LNCaP clone FGC (cell line): Measurements from ENCODE around the gene FIBCD1.

Source experiments
- DNase-seq: peaks from one replicate; pipeline ENCODE4 v3.0.0-alpha.2; 2011; ENCODE audit warnings: low read depth
- H3K4me3 ChIP-seq: 2 replicates; pipeline ENCODE4 v1.5.1; 2011; ENCODE audit warnings: mild to moderate bottlenecking, low read depth, low read length, control low read depth
- TF ChIP-seq, protein P1 (sequence below): IDR thresholded peaks from 2 replicates; pipeline ENCODE4 v1.5.1; 2012; ENCODE audit warnings: mild to moderate bottlenecking; ENCODE audit not compliant: control insufficient read depth, insufficient read depth; ENCODE audit errors: extremely low read depth

Gene FIBCD1

DNA sequence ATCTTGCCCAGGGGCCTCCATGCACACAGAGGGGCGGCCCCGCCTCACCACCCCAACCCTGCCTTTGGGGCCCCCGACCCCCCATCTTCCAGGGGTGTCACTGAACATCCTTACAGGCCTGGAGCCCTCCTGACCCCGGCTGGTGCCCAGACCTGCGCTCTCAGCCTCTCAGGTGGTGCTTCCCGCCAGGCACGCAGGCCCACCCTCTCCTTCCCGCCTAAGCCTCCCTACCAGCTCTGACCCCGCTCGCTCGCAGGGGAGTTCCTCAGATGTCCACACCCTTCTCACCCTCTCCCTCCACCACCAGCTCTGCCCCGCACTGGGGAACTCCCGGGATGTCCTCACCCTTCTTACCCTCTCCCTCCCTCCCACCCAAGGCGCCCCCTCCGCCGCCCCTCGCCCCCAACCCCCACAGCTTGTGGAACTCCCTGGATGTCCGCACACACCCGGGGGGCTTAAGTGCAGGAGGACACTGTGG, 30.1 kb downstream of the FIBCD1 start:
- H3K4me3 ChIP-seq = no peak overlapping the region
- no peak for DNase-seq
- TF ChIP-seq, protein P1, sequence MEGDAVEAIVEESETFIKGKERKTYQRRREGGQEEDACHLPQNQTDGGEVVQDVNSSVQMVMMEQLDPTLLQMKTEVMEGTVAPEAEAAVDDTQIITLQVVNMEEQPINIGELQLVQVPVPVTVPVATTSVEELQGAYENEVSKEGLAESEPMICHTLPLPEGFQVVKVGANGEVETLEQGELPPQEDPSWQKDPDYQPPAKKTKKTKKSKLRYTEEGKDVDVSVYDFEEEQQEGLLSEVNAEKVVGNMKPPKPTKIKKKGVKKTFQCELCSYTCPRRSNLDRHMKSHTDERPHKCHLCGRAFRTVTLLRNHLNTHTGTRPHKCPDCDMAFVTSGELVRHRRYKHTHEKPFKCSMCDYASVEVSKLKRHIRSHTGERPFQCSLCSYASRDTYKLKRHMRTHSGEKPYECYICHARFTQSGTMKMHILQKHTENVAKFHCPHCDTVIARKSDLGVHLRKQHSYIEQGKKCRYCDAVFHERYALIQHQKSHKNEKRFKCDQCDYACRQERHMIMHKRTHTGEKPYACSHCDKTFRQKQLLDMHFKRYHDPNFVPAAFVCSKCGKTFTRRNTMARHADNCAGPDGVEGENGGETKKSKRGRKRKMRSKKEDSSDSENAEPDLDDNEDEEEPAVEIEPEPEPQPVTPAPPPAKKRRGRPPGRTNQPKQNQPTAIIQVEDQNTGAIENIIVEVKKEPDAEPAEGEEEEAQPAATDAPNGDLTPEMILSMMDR = no peak

DNA sequence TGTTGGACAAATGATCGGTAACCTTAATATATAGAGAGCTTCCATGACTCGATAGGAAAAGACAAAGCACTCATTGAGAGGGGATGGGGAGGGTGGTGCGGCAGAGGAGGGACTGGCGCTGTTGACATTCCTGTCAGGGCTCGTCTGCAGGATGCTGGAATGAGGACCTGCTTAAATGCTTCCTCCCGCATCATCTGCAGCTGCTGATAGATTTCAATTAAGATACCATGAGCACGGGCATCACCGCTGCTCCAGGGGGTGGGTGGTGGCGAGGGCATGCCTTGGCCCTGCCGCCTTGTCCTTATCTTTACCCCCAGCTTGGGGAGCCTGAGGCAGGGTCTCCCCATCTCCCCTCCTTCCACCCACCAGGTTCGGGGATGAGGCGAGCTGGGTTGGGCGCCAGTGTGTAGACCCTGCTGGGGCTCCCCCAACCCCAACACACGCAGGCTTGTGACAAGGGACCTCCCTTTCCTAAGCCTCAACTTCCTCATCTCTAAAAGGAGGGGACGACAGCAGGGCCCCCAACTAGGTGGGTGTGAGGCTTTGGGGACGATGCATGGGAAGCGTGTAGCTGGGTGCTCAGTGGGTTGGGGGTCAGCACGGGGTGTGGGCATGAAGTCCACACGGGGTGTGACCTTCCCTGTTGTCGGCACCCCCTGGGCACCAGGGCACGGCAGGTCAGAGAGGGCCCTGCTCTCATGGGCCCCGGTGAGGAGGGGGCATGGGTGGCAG, 30.7 kb downstream of the FIBCD1 start:
- no peak for DNase-seq
- TF ChIP-seq, protein P1 = no peak
- no peak overlapping the region for H3K4me3 ChIP-seq

DNA sequence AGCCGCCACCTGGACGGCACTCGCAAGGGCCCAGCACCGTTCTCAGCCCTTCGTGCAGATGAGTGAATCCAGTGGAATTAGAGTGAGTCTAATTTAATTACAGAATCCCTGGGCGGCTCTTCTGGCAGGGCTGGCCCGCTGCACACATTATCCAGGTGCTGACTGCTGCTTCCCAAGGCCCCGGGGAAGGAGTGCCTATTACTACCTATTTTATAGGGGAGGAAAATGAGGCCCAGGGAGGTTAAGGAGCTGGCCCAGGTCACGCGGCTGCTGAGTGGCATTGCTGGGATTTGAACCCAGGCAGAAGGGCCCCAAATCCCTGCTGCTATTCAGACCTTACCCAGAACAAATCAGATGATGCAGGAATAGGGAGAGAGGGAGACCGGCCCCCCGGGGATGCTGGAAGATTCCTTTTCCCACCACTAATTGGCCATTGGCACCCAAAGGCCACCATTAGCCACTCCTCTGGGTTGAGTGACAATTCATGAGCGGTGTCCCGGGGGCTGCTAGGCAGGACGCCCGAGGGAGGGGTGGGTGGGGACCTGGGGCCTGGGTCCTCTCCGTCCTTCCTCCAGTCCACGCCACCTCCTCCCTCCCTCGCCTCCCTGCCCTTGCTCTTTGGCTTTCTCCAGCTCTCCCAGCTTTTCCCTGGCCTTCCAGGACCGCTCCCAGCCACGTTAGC, 32.2 kb downstream of the FIBCD1 start:
- TF ChIP-seq, protein P1 = no peak
- DNase-seq = no peak
- no peak overlapping the region for H3K4me3 ChIP-seq

DNA sequence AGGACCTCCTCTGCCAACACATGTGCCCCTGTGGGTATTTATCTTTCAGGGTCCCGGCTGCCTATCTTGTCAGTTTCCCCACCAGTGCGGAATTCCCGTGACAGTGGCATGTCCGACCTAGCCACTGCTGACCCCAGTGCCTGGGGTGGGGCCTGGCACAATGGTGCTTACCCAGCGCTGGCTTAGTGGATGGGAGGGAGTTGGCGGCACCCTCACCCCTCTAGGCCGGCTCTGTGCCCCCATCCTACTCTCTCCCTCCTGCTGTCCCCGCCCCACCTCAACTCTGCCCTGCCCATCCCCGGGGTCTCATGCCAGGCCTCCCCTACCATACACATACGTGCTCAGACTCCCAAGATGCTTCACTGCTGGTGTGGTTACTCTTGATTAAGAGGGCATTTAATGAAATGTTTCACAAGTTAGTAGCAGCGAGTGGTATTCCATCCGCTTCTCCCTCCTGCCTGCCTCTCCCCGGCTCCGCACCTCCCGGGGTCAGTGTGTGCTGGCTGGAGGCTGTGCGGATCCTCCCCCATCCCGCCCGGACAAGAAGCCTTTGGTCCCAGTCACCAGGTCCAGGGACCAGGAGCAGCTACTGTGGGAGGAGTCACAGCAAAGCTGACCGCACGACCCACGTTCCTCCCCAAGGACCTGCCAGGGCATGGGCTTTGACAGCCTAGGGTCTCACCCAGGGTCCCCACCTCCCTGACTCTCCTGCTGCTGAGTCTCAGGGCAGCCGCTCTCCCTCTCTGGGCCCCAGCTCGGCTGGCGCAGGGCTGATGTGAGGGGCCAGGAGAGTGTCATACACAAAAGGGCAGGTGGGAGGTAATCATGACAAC, 32.9 kb downstream of the FIBCD1 start:
- TF ChIP-seq, protein P1 = no peak
- DNase-seq = no peak
- no peak overlapping the region for H3K4me3 ChIP-seq

DNA sequence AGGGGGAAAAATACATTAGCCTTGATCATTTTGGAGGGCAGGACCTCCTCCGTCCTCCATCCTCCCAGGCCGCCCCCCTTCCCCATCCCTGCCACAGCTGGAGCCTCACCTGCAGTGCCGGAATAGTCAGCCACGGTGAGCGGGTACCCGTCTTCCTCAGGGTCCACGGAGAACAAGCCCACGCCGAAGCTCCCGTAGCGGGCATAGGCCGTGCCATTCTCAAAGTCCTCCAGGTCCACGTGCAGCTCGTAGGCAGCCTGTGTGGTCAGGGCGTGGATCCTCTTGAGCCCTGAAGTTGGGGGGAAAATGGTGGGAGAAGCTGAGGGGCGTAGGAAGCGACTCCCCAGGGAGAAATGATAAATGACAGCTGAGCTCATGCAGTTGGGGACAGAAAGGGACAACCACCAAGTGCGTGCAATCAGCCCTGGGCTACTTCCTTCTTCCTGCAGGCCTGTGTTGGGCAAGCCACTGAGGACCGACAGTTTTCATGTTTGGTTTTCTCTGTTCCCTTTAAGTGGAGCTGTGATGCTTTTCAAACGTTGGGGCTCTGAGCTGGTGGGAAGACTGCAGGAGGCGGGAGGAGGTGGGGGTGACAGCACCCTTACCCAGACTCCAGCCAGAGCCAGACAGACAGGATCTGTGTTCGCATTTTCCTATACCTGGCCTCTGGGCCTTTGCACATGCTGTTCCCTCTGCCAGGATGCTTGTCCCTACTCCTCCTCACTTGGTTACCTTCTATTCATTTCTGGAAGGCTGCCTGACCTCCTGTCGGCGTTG, 33.7 kb downstream of the FIBCD1 start:
- DNase-seq = no peak
- TF ChIP-seq, protein P1 = no peak
- H3K4me3 ChIP-seq = no peak overlapping the region

DNA sequence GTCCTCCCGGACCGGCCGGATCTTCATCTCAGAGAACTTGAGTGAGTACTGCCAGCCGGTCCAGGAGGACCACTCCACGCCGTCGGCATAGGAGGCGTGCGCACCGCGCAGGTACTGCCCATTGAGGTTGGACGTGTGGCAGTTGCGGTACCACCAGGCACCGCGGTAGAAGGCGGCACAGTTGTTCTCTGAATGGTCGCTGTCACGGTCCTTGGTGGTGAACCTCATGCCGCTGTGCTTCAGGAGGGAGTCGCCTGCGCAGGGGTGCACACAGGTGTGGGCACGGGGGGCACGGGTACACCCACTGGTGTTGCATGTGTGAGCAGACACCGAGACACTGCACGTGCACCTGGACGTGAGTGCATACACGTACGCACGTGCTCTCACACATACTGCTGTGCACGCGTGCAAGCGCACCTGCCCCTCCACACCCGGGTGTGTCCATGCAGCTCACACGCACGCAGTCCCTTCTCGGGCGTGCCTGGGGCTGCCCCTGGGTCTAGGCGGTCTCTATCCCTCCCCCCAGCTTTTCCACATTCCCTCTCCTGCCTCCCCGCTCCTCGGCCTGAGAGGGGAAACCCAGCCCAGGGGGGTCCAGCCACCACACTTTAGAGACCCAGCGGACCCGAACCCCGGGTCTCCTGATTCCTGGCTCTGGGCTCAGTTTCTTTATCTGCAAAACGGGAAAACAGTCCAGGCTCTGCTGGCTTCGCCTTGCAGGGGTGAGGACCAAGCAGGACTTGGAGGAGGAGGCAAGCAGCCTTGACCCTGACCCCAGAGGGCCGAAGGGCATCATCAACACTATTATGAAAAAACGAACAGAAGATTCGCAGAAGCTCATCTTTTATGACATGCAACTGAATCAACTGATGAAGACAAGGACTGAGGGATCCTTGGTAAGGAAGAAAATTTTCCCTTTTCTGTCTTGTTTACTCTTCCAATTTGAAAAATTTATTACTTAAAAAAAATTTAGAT, 34.7 kb downstream of the FIBCD1 start:
- TF ChIP-seq, protein P1 = no peak
- no peak for DNase-seq
- H3K4me3 ChIP-seq = no peak overlapping the region
